Measurements from ENCODE around the gene RANBP3. TPM values are rescaled to one million over a fixed set of nuclear protein-coding genes. Genes with fewer than 3 reads are reported as not detected.

RANBP3 gene
- total RNA-seq, 4 donors from 2014 or later: 58.9 to 175 (median 65.0) TPM

DNA sequence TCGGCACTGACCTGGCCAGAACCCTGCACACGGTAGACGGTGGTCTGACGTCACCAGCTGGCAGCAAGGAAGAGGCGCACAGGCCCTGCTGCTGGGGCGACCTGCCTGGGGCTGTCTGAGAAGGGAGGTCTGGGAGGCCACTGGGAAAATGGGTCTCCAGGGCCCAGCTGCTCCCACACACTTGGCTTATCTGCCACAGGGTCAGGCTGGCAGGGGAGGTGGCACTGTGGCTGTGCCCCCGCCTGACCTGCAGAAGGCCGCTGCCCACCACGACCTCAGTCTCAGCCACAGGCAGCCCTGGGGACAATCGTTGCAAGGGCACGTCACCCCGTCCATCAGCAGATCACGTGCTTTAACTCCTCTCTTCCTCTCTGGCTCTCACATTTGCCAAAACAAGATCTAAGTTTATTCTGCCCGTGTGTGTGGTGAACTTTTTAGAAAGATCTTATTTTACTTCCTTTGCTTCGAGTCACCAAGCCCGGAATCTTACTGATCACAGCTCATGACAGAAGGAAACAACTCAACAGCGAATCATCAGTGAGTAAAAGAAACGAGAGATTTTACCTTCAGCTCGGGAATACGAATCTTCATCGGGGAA lies 45.2 kb upstream of the RANBP3 start:
- Histone ChIP-seq H3K36me3 (no peaks in the 10 kb centered on the region), H3K9me3 (no peaks in the 10 kb centered on the region), H3K4me1 (no peaks in the 10 kb centered on the region), H3K27ac (no peak overlapping the region), H3K4me3 (no peak overlapping the region), H3K27me3 (no peaks in the 10 kb centered on the region)
- intact Hi-C loops (cut with DNase I; ENCODE audit: low total_unique reads) (no loop called here), in situ Hi-C loops (cut with MboI; ENCODE audit: low pct_ligation_motif_present in 1 of 4, low pct_unique_long_range_greater_than_20kb in 1 of 4, low sequenced_read_pairs in 3 of 4) (loop anchor here in 1 of 4 donors (10.0 kb wide), 1 partner anchor 218 kb away; the partner anchor contains the start of gene NRTN)
- WGBS, 2 donors (ENCODE audit: low coverage in 1 of 2): 83 to 97% methylated on average over 5 to 21 of the region's 21 CpGs
- no peak for TF ChIP-seq EP300 (IDR thresholded peaks at IDR 0.05; ENCODE audit: low read depth)
- TF ChIP-seq, protein P1, sequence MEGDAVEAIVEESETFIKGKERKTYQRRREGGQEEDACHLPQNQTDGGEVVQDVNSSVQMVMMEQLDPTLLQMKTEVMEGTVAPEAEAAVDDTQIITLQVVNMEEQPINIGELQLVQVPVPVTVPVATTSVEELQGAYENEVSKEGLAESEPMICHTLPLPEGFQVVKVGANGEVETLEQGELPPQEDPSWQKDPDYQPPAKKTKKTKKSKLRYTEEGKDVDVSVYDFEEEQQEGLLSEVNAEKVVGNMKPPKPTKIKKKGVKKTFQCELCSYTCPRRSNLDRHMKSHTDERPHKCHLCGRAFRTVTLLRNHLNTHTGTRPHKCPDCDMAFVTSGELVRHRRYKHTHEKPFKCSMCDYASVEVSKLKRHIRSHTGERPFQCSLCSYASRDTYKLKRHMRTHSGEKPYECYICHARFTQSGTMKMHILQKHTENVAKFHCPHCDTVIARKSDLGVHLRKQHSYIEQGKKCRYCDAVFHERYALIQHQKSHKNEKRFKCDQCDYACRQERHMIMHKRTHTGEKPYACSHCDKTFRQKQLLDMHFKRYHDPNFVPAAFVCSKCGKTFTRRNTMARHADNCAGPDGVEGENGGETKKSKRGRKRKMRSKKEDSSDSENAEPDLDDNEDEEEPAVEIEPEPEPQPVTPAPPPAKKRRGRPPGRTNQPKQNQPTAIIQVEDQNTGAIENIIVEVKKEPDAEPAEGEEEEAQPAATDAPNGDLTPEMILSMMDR (IDR thresholded peaks at IDR 0.05): no peak
- no peak for TF ChIP-seq POLR2AphosphoS5 (IDR thresholded peaks at IDR 0.05)
- no peak for TF ChIP-seq POLR2A (IDR thresholded peaks at IDR 0.05)
- DNase-seq: no peak

- Histone ChIP-seq H3K27ac (no peak overlapping the region), H3K9me3 (no peaks in the 10 kb centered on the region), H3K36me3 (no peaks in the 10 kb centered on the region), H3K4me3 (no peak overlapping the region), H3K27me3 (no peaks in the 10 kb centered on the region), H3K4me1 (no peaks in the 10 kb centered on the region)
- DNase-seq: no peak
- in situ Hi-C loops (cut with MboI; ENCODE audit: low pct_ligation_motif_present in 1 of 4, low pct_unique_long_range_greater_than_20kb in 1 of 4, low sequenced_read_pairs in 3 of 4): loop anchor here in 1 of 4 donors (10.0 kb wide), 1 partner anchor 218 kb away; the partner anchor contains the start of gene NRTN
- WGBS, 2 donors (ENCODE audit: low coverage in 1 of 2): 75% methylated on average over 16 of the region's 16 CpGs; no CpG with 5 or more reads in 1 of the 2 donors
- TF ChIP-seq, protein P1 (IDR thresholded peaks at IDR 0.05): peak in 2 of 5 experiments; percentile 9 to 29
- no peak for TF ChIP-seq POLR2AphosphoS5 (IDR thresholded peaks at IDR 0.05)
- intact Hi-C loops (cut with DNase I; ENCODE audit: low total_unique reads): no loop called here
These were observed 44.7 kb upstream of the RANBP3 start for GRCh38 chr19:6022570-6023064.

DNA sequence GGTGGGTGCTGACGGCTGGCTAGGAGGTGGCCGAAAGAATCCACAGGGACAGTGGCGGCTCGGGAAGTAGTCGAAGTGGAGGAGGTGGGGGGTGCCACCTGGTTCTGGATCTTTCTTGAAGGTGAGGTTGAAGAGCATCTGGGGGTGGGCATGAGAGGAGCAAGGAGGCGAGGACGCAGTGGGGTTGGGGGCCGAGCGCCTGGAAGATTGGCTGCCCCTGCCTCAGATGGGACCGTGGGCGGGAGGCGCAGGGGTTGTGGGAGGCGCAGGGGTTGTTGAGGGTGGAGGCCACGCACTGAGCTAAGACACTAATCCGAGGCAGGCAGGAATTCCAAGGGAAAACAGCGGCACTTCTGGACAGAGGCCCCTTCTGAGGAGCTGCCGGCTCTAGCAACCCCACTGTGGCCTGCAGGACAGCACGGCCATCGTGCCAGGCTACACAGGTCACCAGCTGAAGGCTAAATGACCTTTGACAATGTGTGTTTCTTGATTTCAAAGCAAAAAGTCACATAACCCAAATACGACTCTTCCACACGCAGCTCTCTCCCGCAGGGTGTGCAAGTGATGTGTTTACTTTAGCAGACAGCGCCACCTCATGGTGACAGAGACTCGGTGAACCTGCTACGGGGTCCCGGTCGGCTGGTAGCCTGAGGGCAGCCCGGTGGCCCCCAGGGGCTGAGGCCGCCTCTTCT lies 44.1 kb upstream of the RANBP3 start:
- intact Hi-C loops (cut with DNase I; ENCODE audit: low total_unique reads): no loop called here
- H3K4me1 ChIP-seq: no peaks in the 10 kb centered on the region
- no peaks in the 10 kb centered on the region for H3K36me3 ChIP-seq

More for the DNA sequence above, 44.1 kb upstream of the RANBP3 start:
- TF ChIP-seq POLR2AphosphoS5 (IDR thresholded peaks at IDR 0.05) (no peak), POLR2A (IDR thresholded peaks at IDR 0.05) (no peak), EP300 (IDR thresholded peaks at IDR 0.05; ENCODE audit: low read depth) (no peak)
- TF ChIP-seq, protein P1 (IDR thresholded peaks at IDR 0.05): peak; percentile 59 to 84 (median 70)
- WGBS, 2 donors (ENCODE audit: low coverage in 1 of 2): 58 to 91% methylated on average over 12 to 29 of the region's 29 CpGs
- in situ Hi-C loops (cut with MboI; ENCODE audit: low pct_ligation_motif_present in 1 of 4, low pct_unique_long_range_greater_than_20kb in 1 of 4, low sequenced_read_pairs in 3 of 4): loop anchor here in 1 of 4 donors (10.0 kb wide), 1 partner anchor 217 kb away; the partner anchor contains the start of gene NRTN
- peak; percentile 81 for DNase-seq
- H3K9me3 ChIP-seq: no peaks in the 10 kb centered on the region
- H3K4me3 ChIP-seq: no peak overlapping the region
- no peaks in the 10 kb centered on the region for H3K27me3 ChIP-seq
- no peak overlapping the region for H3K27ac ChIP-seq
